Loucy (cell line): Measurements from ENCODE around the gene SREK1.

Experiments
- H2AFZ ChIP-seq: fragments of 200-600 bp; sonication (generic); 2 replicates; pipeline ENCODE4 v1.6.0; 2016; ENCODE audit warnings: antibody characterized with exemption, mild to moderate bottlenecking, low read length, moderate library complexity
- H3F3A ChIP-seq: fragments of 200-600 bp; 2 replicates; pipeline ENCODE4 v1.6.0; 2016; ENCODE audit warnings: antibody characterized with exemption, low read depth, mild to moderate bottlenecking
- H3K27me3 ChIP-seq: fragments of 200-600 bp; sonication (generic); 2 replicates; pipeline ENCODE4 v1.6.1; 2014; ENCODE audit warnings: low read length, mild to moderate bottlenecking; ENCODE audit not compliant: insufficient read depth, poor library complexity, severe bottlenecking
- H3K36me3 ChIP-seq: fragments of 200-600 bp; sonication (generic); 2 replicates; pipeline ENCODE4 v1.6.1; 2016; ENCODE audit warnings: low read length; ENCODE audit not compliant: insufficient read depth
- H3K4me1 ChIP-seq: fragments of 200-600 bp; sonication (generic); 2 replicates; pipeline ENCODE4 v1.5.1; 2014; ENCODE audit warnings: low read length, mild to moderate bottlenecking; ENCODE audit not compliant: insufficient read depth, poor library complexity, severe bottlenecking
- H3K4me2 ChIP-seq: fragments of 200-600 bp; sonication (generic); 2 replicates; pipeline ENCODE4 v1.6.0; 2014; ENCODE audit warnings: antibody characterized with exemption, low read length, low read depth, mild to moderate bottlenecking; ENCODE audit not compliant: poor library complexity, severe bottlenecking
- H3K4me3 ChIP-seq: fragments of 200-600 bp; sonication (generic); 2 replicates; pipeline ENCODE4 v1.5.1; 2014; ENCODE audit warnings: low read length, mild to moderate bottlenecking, mixed read lengths; ENCODE audit not compliant: poor library complexity, severe bottlenecking
- H3K79me2 ChIP-seq: fragments of 200-600 bp; sonication (generic); 2 replicates; pipeline ENCODE4 v1.6.1; 2014; ENCODE audit warnings: low read length; ENCODE audit not compliant: insufficient read depth
- H3K9ac ChIP-seq: fragments of 200-600 bp; sonication (generic); 2 replicates; pipeline ENCODE4 v1.6.0; 2014; ENCODE audit warnings: mild to moderate bottlenecking, low read depth, low read length, moderate library complexity; ENCODE audit not compliant: poor library complexity, severe bottlenecking
- H3K9me2 ChIP-seq: fragments of 200-600 bp; sonication (generic); replicated peaks from 2 replicates; pipeline ENCODE4 v1.6.1; 2016; ENCODE audit warnings: low read depth, low read length, mixed read lengths
- H3K9me3 ChIP-seq: fragments of 200-600 bp; sonication (generic); 2 replicates; pipeline ENCODE4 v1.6.1; 2014; ENCODE audit warnings: mild to moderate bottlenecking, antibody characterized with exemption, low read length, low read depth; ENCODE audit not compliant: insufficient read depth
- H4K20me1 ChIP-seq: fragments of 200-600 bp; sonication (generic); 2 replicates; pipeline ENCODE4 v1.6.0; 2014; ENCODE audit warnings: antibody characterized with exemption, low read length, mild to moderate bottlenecking; ENCODE audit not compliant: insufficient read depth, poor library complexity, severe bottlenecking
- EZH2phosphoT487 ChIP-seq: fragments of 200-600 bp; IDR thresholded peaks from 2 replicates; pipeline ENCODE4 v1.6.1; 2018; ENCODE audit warnings: antibody characterized with exemption, mild to moderate bottlenecking, moderate library complexity, borderline replicate concordance
- TF ChIP-seq, protein P1 (sequence below): fragments of 200-600 bp; sonication (generic); conservative IDR thresholded peaks from 2 replicates; pipeline ENCODE4 v1.5.1; 2014; ENCODE audit warnings: mild to moderate bottlenecking, antibody characterized with exemption, low read length

Gene SREK1

DNA sequence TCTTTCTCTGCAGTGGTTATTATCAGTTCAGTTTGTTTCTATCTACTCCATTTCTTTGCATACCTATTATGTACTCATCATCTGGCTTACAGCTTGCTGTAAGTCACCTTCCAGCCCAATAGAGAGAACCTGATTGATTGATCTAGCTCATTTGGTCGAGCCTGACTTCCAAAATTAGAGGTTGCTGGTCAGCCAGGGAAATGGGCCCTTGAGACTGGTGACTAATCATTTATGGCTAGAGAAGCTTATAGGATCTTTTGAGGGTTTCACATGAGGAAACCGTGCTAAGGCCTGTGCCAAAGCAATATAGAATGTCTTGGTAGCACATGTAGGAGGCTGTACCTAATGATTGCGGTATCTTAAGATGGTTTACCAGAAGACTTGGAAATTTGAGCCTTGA, 5.8 kb downstream of the SREK1 start:
- no peaks in the 10 kb centered on the region for H3F3A ChIP-seq
- H3K9ac ChIP-seq: no peak overlapping the region
- H3K36me3 ChIP-seq: peaks cover 8% of the 10 kb centered on the region; the same call in 1 of the 2 replicates
- H3K27me3 ChIP-seq: no peaks in the 10 kb centered on the region
- H3K4me2 ChIP-seq: peak overlapping the region; percentile 91
- H3K9me3 ChIP-seq: no peaks in the 10 kb centered on the region
- H4K20me1 ChIP-seq: peaks cover 69% of the 10 kb centered on the region
- H3K4me3 ChIP-seq: peak overlapping the region; percentile 3
- H2AFZ ChIP-seq: no peak overlapping the region
- no peaks in the 10 kb centered on the region for H3K9me2 ChIP-seq
- peaks cover 46% of the 10 kb centered on the region for H3K4me1 ChIP-seq
- peaks cover 98% of the 10 kb centered on the region for H3K79me2 ChIP-seq
- no peak for TF ChIP-seq EZH2phosphoT487
- TF ChIP-seq, protein P1, sequence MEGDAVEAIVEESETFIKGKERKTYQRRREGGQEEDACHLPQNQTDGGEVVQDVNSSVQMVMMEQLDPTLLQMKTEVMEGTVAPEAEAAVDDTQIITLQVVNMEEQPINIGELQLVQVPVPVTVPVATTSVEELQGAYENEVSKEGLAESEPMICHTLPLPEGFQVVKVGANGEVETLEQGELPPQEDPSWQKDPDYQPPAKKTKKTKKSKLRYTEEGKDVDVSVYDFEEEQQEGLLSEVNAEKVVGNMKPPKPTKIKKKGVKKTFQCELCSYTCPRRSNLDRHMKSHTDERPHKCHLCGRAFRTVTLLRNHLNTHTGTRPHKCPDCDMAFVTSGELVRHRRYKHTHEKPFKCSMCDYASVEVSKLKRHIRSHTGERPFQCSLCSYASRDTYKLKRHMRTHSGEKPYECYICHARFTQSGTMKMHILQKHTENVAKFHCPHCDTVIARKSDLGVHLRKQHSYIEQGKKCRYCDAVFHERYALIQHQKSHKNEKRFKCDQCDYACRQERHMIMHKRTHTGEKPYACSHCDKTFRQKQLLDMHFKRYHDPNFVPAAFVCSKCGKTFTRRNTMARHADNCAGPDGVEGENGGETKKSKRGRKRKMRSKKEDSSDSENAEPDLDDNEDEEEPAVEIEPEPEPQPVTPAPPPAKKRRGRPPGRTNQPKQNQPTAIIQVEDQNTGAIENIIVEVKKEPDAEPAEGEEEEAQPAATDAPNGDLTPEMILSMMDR: no peak

DNA sequence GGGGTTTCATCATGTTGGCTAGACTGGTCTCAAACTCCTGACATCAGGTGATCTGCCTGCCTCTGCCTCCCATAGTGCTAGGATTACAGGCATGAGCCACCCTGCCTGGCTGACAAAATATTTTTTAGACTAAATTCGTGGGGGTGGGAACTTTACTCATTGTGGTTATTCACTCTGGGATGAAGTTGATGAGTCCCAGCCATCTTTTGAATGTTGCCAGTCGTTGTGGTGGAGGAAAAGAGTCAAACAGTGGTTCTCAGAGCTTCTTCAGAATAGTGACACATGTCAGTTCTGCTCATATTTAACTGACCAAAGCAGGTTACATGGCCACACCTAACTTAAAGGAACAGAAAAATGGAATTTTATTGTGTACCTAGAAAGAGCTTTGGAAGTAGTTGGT, 6.9 kb downstream of the SREK1 start:
- no peak overlapping the region for H3K9ac ChIP-seq
- TF ChIP-seq, protein P1: no peak
- no peak for TF ChIP-seq EZH2phosphoT487
- H3K9me3 ChIP-seq: no peaks in the 10 kb centered on the region
- no peak overlapping the region for H2AFZ ChIP-seq
- H3K36me3 ChIP-seq: peaks cover 16% of the 10 kb centered on the region; the same call in 1 of the 2 replicates
- H3K4me3 ChIP-seq: peak overlapping the region; percentile 14
- no peaks in the 10 kb centered on the region for H3F3A ChIP-seq
- H3K4me1 ChIP-seq: peaks cover 38% of the 10 kb centered on the region
- peaks cover 98% of the 10 kb centered on the region for H3K79me2 ChIP-seq
- H3K4me2 ChIP-seq: peak overlapping the region; percentile 42
- no peaks in the 10 kb centered on the region for H3K27me3 ChIP-seq
- no peaks in the 10 kb centered on the region for H3K9me2 ChIP-seq
- peaks cover 64% of the 10 kb centered on the region for H4K20me1 ChIP-seq

DNA sequence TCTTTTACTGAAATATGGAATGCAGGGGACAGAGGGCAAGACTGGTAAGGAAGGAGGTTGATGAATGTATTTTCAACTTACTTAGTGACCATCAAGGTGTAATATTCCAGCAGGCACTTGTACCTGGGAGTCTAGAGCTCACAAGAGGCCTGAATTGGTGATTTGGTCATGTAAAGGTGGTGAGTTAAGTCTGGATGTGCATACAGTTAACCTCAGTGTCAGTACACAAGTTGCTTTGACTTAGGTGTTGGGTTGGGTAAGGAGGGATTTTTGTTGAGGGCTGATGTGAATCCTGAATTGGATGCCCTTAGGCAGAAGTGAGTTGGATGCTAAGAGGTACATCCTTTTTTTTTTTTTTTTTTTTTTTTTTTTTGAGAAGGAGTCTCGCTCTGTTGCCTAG, 7.4 kb downstream of the SREK1 start:
- Histone ChIP-seq H2AFZ (no peak overlapping the region), H4K20me1 (peaks cover 62% of the 10 kb centered on the region), H3K36me3 (peaks cover 20% of the 10 kb centered on the region; the same call in 1 of the 2 replicates), H3K4me2 (peak overlapping the region; percentile 42), H3K9me3 (no peaks in the 10 kb centered on the region), H3K9me2 (no peaks in the 10 kb centered on the region), H3K4me3 (peak overlapping the region; percentile 14), H3K4me1 (peaks cover 33% of the 10 kb centered on the region), H3K79me2 (peaks cover 94% of the 10 kb centered on the region), H3F3A (no peaks in the 10 kb centered on the region), H3K27me3 (no peaks in the 10 kb centered on the region), H3K9ac (no peak overlapping the region)
- TF ChIP-seq EZH2phosphoT487: no peak
- TF ChIP-seq, protein P1: no peak
